ENCODE measurements around the gene KRTAP5-2.

KRTAP5-2 gene

DNA sequence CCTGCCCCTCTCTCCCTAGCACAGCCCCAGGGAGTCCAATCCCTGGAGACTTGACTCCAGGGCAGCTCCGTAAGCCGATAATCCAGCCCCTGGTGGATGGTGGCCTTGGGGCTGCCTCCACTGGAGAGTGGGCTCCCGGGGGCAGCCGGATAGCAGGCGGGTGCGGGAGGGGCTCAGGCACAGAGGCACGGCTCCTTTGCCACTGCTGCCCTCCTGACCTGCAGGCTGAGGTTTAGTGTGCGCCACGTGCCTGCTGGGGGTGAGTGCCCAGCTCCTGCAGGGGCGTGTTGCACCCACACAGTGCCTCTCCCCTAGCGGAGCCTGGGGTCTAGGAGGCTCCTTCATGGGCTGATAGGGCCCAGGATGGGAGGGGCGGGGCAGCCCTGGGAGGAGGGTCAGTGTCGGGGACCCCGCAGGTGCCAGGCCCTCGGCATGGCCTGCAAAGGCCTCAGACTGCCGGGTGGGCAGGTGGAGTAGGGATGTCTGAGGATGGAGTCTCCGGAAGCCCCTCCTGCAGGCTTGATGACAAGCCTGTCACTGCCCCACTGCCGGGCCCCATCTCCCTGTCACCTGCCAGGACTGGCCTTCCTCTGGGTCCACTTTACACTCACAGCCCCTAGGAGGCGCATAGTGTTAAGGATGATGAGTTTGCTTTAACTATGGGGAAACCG, 31.6 kb downstream of the KRTAP5-2 start:
- DNase-seq (ENCODE audit: extremely low read depth, low read depth) = no peak
- TF ChIP-seq, protein P1, sequence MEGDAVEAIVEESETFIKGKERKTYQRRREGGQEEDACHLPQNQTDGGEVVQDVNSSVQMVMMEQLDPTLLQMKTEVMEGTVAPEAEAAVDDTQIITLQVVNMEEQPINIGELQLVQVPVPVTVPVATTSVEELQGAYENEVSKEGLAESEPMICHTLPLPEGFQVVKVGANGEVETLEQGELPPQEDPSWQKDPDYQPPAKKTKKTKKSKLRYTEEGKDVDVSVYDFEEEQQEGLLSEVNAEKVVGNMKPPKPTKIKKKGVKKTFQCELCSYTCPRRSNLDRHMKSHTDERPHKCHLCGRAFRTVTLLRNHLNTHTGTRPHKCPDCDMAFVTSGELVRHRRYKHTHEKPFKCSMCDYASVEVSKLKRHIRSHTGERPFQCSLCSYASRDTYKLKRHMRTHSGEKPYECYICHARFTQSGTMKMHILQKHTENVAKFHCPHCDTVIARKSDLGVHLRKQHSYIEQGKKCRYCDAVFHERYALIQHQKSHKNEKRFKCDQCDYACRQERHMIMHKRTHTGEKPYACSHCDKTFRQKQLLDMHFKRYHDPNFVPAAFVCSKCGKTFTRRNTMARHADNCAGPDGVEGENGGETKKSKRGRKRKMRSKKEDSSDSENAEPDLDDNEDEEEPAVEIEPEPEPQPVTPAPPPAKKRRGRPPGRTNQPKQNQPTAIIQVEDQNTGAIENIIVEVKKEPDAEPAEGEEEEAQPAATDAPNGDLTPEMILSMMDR (IDR thresholded peaks at IDR 0.05; ENCODE audit: low read depth, low read length) = no peak

DNA sequence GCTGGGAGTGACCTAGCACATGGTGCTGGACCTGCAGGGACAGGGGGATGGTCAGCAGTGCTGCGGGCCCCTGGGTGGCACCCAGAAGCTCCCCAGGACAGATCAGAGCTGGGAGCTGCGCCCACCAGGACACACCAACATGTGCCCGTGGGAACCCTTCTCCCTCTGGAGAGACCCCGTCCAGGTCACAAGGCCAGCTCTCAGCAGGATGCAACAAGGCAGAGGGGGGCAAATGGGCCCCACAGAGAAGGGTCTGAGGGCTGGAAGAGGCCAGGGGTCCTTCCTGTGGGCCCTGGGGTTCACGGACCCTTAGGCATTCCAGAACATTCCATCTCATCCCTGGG, 32.2 kb downstream of the KRTAP5-2 start:
- DNase-seq (ENCODE audit: extremely low read depth, low read depth) = no peak

DNA sequence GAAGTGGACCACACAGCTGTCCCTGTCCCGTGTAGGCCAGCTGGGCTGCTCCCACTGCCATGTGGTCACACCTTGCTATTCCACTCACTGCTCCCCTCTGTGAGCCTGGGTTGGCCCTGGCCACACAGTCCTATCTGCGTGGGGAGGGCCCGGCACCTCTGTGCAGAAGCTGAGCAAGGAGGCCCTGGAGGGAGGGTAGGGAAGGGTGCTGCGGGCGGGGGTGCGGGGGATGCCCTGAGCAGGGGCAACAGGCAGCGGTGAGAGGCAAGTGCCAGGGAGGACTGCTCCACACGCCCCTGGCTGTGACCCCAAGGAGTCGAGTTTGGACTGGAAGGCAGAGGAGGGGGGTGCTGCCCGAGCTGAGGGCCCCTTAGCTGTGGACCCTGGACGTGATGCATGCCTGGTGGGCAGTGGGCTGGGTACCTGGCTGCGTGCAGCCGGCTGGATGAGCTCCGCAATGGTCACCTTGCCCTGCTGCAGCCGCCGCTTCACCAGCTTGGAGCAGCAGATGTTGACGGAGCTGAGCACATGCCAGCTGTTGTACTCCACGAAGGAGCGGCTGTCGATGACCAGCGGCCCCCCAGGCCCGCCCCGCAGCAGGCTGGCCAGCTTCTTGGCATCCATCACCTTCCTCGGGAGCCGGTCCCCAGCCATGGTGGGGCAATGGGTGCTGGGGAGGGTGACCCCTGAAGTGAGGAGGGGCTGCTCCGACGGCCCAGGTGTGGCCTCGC, 32.8 kb downstream of the KRTAP5-2 start:
- DNase-seq (ENCODE audit: extremely low read depth, low read depth) = no peak
- TF ChIP-seq, protein P1 (IDR thresholded peaks at IDR 0.05; ENCODE audit: low read depth, low read length) = no peak

More for the DNA sequence above, 32.2 kb downstream of the KRTAP5-2 start:
- TF ChIP-seq, protein P1 (IDR thresholded peaks at IDR 0.05; ENCODE audit: low read depth, low read length) = no peak

DNA sequence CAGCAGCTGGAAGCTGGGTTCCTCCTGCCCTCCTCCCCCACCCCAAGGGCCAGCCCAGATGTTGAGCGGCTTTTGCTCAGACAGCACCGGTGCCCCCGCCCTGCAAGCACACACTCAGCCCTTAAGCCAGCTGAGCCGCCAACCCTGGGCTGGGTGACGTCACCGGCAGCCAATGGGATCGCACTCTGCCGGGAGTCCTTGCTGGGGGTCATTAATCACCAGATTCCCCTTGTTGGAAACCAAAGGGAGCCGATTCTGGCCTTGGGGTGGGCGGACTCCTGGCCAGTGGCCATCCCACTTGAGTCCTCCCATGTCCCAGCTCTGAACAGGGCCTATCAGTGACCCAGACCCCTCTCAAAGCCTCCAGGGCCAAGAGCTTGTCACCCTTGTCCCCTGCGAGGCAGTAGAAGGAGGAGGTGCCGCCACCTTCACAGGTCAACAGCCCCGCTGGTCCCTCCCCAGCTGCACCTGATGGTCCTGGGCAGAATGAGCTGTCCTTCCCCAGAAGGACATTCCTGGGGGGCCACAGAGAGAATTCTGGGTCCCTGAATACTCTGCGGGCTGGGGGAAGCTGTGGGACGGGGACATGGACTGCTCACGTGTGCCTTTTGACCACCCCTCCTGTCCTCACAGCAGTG, 33.4 kb downstream of the KRTAP5-2 start:
- peak; percentile 8 for DNase-seq (ENCODE audit: extremely low read depth, low read depth)
- TF ChIP-seq, protein P1 (IDR thresholded peaks at IDR 0.05; ENCODE audit: low read depth, low read length) = no peak

DNA sequence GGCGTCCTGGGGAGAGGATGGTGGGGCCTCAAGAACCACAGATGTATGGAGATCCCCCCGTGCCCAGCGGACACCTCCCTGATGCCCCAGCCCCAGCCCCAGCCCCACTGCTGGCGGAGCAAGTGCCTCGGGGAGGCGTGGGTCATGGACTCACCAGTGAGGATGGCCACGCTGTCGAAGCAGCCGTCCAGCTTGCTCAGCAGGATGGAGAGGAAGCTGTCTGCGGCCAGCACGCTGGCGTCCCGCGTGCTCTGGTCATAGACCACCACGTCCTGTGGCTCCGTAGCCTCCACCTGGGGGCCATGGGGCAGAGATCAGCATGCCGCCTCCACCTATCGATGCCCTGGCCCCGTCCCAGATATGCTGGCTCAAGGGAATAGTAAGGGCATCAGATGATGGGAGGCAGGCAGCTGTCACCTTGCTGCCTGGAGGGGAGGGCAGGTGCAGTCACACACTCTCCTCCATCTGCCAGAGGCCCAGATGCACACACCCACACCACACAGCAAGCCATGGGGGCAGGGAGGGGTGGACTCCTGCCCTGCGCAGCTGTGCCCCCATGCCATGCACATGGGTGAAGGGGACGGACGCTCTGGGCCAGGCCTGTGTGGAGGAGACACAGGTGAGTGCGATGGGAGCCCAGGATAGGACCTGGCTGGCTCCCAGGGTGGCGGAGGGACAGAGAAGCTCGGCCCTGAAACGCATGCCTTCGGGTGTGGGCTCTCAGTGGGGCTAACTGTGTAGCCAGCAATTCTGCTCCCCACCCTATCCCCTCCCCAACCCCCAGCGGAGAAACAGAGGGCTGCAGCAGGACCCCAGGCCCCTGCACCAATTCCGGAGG, 34.2 kb downstream of the KRTAP5-2 start:
- TF ChIP-seq, protein P1 (IDR thresholded peaks at IDR 0.05; ENCODE audit: low read depth, low read length) = no peak
- DNase-seq (ENCODE audit: extremely low read depth, low read depth) = no peak

DNA sequence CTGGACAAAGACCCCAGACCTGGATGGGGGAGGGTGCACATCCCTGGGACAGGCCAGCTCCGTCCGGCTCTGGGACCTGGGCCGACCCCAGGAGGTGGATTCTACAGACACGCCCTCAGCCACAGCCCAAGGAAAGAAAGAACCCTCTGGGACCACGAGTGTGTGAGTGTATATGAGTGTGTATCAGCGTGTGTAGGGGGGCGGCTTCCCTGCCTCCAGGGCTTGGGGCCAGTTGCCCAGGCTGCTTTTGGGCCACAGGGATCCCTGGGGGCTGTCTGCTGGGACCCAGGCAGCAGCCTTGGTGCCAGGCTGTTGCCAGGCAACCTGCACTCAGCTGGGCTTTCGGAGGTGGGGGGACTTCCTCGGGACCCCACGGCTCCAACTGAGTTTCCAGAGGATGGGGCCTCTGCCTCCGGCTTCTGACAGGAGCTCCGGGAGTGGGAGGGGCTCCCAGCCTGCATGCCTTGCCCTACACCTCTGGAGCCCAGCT, 34.9 kb downstream of the KRTAP5-2 start:
- no peak for DNase-seq (ENCODE audit: extremely low read depth, low read depth)
- TF ChIP-seq, protein P1 (IDR thresholded peaks at IDR 0.05; ENCODE audit: low read depth, low read length) = no peak
